ENCODE measurements around the gene PFDN4.

Gene PFDN4

DNA sequence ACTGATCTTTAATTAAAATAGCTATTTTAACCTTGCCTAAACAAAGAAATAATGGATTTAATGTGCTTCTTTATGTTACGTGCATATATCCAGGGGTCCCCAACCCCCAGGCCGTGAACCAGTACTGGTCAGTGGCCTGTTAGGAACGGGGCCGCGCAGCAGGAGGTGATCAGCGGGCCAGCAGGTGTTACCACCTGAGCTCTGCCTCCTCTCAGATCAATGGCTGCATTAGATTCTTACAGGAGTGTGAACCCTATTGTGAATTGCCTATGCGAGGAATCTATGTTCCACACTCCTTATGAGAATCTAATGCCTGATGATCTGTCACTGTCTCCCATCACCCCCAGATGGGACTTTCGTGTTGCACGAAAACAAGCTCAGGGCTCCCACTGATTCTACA, 42.9 kb upstream of the PFDN4 start:
- Histone ChIP-seq H3K27me3 (ENCODE audit: insufficient read depth, low read depth) (no peaks in the 10 kb centered on the region), H3K4me2 (no peak overlapping the region), H3K4me3 (IDR thresholded peaks at IDR 0.05; ENCODE audit: insufficient read depth, low read depth, low read length) (no peak overlapping the region), H3K79me2 (ENCODE audit: insufficient read depth, low read depth) (no peaks in the 10 kb centered on the region), H4K20me1 (ENCODE audit: insufficient read depth) (no peaks in the 10 kb centered on the region), H2AFZ (ENCODE audit: low read depth) (no peak overlapping the region), H3K27ac (no peak overlapping the region), H3K36me3 (ENCODE audit: insufficient read depth) (no peaks in the 10 kb centered on the region), H3K4me1 (ENCODE audit: low read depth, poor library complexity, severe bottlenecking) (no peaks in the 10 kb centered on the region), H3K9ac (no peak overlapping the region)
- TF ChIP-seq, protein P1, sequence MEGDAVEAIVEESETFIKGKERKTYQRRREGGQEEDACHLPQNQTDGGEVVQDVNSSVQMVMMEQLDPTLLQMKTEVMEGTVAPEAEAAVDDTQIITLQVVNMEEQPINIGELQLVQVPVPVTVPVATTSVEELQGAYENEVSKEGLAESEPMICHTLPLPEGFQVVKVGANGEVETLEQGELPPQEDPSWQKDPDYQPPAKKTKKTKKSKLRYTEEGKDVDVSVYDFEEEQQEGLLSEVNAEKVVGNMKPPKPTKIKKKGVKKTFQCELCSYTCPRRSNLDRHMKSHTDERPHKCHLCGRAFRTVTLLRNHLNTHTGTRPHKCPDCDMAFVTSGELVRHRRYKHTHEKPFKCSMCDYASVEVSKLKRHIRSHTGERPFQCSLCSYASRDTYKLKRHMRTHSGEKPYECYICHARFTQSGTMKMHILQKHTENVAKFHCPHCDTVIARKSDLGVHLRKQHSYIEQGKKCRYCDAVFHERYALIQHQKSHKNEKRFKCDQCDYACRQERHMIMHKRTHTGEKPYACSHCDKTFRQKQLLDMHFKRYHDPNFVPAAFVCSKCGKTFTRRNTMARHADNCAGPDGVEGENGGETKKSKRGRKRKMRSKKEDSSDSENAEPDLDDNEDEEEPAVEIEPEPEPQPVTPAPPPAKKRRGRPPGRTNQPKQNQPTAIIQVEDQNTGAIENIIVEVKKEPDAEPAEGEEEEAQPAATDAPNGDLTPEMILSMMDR (conservative IDR thresholded peaks at IDR 0.05; ENCODE audit: low read depth, low read length) = no peak

DNA sequence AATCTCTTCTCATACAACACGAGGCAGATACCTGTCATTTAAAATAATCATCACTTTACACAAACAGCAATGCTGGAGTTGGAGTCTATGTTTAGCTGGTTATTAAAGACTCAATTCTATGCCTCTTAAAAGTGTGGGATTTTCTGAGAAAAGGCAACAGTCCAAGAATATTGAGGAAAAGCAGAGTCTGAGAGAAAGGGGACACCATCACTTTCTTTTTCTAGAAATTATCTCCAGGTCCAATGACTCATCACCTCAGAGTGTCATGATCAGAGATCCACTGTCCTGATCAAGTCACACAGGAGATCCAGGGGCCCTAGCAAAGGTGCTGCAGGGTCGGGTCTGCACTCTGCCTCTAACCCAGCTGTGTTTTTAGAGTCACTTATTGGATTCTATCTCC, 42.1 kb upstream of the PFDN4 start:
- Histone ChIP-seq H3K27me3 (ENCODE audit: insufficient read depth, low read depth) (no peaks in the 10 kb centered on the region), H2AFZ (ENCODE audit: low read depth) (no peak overlapping the region), H3K4me1 (ENCODE audit: low read depth, poor library complexity, severe bottlenecking) (no peaks in the 10 kb centered on the region)

DNA sequence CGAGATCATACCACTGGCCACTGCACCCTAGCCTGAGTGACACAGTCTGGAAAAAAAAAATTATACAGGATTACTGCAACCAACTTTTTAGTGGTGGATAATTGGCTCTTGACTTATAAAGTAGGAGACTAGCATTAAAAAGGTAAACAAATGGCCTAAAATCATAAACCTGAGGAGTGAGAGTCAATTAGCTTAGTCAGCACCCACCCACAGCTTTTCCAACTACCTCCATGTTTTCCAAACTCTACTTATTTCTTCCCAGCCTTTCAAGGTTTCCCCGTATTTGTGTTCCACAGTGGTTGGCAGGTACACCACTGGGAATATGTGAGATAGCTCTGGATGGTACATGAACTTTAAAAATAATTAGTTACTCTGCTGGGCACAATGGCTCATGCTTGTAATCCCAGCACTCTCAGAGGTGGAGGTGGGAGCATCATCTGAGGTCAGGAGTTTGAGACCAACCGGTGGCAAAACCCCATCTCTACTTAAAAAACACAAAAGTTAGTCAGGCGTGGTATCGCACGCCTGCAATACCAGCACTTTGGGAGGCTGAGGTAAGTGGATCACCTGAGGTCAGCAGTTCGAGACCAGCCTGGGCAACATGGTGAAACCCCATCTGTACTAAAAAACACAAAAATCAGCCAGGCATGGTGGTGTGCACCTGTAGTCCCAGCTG, 40.8 kb upstream of the PFDN4 start:
- H3K4me3 ChIP-seq (IDR thresholded peaks at IDR 0.05; ENCODE audit: insufficient read depth, low read depth, low read length) = no peak overlapping the region

More for the DNA sequence above, 42.1 kb upstream of the PFDN4 start:
- Histone ChIP-seq H3K27ac (no peak overlapping the region), H3K36me3 (ENCODE audit: insufficient read depth) (no peaks in the 10 kb centered on the region), H3K4me2 (no peak overlapping the region), H3K79me2 (ENCODE audit: insufficient read depth, low read depth) (no peaks in the 10 kb centered on the region), H3K4me3 (IDR thresholded peaks at IDR 0.05; ENCODE audit: insufficient read depth, low read depth, low read length) (no peak overlapping the region), H4K20me1 (ENCODE audit: insufficient read depth) (no peaks in the 10 kb centered on the region), H3K9ac (no peak overlapping the region)
- TF ChIP-seq, protein P1 (conservative IDR thresholded peaks at IDR 0.05; ENCODE audit: low read depth, low read length) = no peak

DNA sequence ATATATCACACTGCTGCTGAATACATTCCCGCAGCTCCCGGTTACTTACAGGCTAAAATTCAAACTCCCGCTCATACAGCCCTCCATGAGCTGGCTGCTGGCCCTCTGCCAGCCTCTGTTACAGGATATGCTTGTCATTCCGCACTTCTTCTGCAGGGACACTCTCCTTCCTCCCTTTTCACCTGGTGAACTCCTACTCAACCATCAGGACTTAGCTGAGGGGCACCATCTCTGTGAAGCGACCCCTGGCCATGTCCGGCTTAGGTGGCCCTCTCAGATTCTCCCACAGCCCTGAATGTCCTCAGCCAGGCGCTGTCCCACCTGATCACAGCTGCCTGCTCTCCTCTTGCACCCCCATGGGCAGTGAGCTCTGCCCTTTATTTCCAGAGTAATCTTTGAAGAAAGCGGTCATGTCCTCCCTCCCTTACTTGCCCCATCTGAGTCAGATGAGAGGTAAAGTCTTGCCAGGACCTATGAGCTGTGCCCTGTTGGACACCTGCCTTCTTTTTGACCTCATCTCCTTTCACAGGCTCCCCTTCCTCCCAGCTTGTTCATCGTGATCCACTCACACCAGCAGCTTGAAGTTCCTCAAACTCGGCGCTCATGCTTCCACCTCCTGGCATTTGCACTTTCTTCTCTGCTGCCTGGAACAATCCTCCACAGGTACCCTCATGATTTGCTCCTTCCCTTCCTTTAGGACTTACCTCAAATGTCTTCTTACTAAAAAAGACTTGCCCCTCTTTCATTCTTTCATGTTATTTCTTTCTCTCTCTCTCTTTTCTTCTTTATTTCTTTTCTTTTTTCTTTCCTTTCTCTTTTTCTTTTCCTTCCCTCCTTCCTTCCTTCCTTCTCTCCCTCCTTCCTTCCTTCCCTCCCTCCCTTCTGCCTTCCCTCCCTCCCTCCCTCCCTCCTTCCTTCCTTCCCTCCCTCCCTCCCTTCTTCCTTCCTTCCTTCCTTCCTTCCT, 39.7 kb upstream of the PFDN4 start:
- Histone ChIP-seq H3K9ac (no peak overlapping the region), H4K20me1 (ENCODE audit: insufficient read depth) (no peaks in the 10 kb centered on the region), H3K27ac (no peak overlapping the region), H3K4me3 (IDR thresholded peaks at IDR 0.05; ENCODE audit: insufficient read depth, low read depth, low read length) (no peak overlapping the region), H2AFZ (ENCODE audit: low read depth) (no peak overlapping the region), H3K79me2 (ENCODE audit: insufficient read depth, low read depth) (no peaks in the 10 kb centered on the region), H3K36me3 (ENCODE audit: insufficient read depth) (no peaks in the 10 kb centered on the region), H3K27me3 (ENCODE audit: insufficient read depth, low read depth) (no peaks in the 10 kb centered on the region), H3K4me1 (ENCODE audit: low read depth, poor library complexity, severe bottlenecking) (no peaks in the 10 kb centered on the region), H3K4me2 (no peak overlapping the region)
- TF ChIP-seq, protein P1 (conservative IDR thresholded peaks at IDR 0.05; ENCODE audit: low read depth, low read length) = no peak

More for the DNA sequence above, 40.8 kb upstream of the PFDN4 start:
- Histone ChIP-seq H3K27me3 (ENCODE audit: insufficient read depth, low read depth) (no peaks in the 10 kb centered on the region), H3K79me2 (ENCODE audit: insufficient read depth, low read depth) (no peaks in the 10 kb centered on the region), H2AFZ (ENCODE audit: low read depth) (no peak overlapping the region), H3K4me1 (ENCODE audit: low read depth, poor library complexity, severe bottlenecking) (no peaks in the 10 kb centered on the region), H3K9ac (no peak overlapping the region), H3K27ac (no peak overlapping the region), H3K36me3 (ENCODE audit: insufficient read depth) (no peaks in the 10 kb centered on the region), H4K20me1 (ENCODE audit: insufficient read depth) (no peaks in the 10 kb centered on the region), H3K4me2 (no peak overlapping the region)
- TF ChIP-seq, protein P1 (conservative IDR thresholded peaks at IDR 0.05; ENCODE audit: low read depth, low read length) = no peak

Data from KMS-11 (cell line).